ENCODE data around the gene CES1.
"Not testable (repeated sequence)": the region's sequence is repeated elsewhere in the genome, so short reads cannot be mapped to it uniquely, and the experiment has no call there.

Gene CES1

DNA sequence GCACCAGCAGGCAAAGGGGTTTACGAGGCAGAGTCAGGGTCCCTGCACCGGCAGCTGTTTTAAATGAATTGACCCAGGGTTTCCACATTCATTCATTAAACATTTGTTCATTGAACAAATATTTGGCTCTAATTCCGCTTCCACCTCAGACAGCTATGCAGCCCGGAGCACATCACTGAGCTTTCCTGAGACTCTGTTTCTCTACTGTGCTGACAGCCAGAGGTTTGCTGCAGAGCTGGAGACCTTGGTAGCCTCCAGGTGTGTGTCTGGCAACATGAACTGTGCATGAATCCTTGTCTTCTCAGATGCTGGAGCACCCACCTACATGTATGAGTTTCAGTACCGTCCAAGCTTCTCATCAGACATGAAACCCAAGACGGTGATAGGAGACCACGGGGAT lies 42.7 kb downstream of the CES1 start:
- DNase-seq (ENCODE audit: low read depth), result not testable (repeated sequence)

DNA sequence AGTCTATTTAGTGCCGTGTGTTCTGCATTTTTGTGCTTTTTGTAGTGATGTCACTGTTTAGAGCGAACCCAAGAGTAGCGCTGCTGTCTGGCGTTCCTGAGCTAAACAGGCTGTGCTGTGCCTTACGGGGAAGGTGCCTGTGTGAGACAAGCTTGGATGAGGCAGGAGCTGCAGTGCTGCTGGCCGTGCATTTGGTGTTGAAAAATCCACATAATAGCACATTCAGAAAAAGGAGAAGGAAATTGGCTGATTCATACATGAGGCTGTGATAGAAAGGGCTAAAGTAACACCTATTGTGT lies 50.2 kb downstream of the CES1 start:
- not testable (repeated sequence) for DNase-seq (ENCODE audit: low read depth)

DNA sequence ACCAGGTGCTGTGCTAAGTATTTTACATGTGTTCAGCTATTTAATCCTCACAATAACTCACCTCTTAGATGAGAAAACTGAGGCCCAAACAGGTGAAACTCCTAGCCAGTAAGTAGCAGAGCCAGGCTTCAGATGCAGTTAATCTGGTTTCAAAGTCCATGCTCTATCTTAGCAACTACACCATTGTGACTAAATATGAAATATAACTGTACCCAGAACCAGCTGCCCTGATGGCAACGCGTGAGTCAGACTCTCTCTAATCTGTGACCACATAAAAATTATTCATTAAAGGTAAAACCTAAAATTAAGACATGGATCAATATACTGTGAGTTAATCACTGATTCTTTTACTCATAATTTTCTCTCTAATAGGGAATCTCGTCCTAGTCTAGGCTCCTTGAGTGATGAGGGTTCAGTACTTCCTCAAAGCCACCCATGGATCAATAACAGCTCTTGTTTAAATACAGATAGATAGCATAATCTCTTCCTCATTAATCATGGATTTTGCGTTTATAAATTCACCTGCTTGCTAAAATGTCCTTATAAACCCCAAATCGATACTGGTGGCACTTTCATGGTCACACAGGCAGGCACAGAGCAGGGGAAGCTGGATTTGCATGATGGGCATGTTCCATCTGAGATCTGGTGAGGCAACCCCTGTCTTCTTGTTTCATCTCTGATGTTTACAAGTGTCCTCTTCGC lies 50.7 kb downstream of the CES1 start:
- DNase-seq (ENCODE audit: low read depth), result not testable (repeated sequence)

DNA sequence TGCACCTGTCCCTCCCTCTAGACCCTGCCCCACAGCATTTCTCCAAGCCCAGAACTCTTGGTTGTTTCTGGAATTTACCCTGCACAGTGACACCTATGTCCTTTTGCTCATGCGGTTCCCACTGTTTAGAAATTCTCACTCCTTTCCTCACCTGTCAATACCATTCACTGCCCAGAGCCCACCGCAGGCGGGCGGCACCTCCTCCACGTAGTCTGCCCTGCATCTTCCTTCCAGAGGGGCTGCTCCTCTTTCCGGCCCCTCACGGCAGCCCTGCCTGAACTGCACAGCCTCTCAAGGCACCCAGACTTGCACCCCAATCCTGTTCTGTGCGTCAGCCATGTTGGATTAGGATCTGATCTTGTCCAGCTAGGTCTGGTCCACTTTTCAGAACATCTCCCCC lies 51.4 kb downstream of the CES1 start:
- not testable (repeated sequence) for DNase-seq (ENCODE audit: low read depth)

DNA sequence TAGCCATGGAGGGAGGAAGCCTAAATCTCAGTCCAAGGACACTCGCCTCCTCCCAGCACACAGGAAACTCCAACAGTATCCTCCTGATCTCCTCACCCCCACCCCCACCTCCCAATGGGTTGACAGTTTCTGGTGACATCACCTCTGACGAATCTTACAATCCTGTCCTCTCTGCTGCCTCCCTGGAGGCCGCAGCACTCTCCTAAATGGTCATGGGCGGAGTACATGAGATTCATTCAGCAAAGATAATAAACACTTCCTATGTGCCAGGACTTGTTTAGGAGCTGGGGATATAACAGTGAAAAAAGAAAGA lies 52.8 kb downstream of the CES1 start:
- not testable (repeated sequence) for DNase-seq (ENCODE audit: low read depth)

DNA sequence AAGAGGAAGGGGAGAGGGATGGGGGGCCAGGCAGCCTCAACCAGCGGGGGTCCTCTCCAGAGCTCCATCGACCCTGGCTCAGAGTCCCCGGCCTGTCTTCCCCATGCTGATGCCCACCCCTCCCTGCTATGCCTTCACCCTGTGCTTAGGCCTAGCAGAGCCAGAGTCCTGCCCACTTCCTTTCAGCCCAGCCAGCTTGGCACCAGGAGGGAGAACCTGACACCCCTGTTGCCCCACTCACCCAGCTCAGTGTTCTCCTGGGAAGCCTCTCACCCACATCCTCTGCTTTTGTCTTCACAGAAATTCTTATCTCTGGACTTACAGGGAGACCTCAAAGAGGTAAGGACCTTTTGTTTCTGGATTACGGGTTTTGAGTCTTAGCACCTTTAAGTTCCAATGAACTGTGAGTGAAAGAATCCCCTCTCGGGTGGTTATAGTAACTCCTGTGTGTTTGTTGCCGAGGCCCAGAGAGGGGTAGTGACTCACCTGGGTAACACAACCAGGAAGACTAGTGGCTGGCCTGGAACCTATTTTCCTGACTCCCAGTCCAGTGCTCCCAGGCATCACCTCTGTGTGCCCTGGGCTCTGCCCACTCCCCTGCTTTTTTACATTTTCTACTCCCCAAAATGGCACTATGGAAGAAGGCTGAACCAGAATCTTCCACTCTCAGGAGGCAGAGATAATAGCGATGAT lies 53.3 kb downstream of the CES1 start:
- DNase-seq (ENCODE audit: low read depth), result no peak

DNA sequence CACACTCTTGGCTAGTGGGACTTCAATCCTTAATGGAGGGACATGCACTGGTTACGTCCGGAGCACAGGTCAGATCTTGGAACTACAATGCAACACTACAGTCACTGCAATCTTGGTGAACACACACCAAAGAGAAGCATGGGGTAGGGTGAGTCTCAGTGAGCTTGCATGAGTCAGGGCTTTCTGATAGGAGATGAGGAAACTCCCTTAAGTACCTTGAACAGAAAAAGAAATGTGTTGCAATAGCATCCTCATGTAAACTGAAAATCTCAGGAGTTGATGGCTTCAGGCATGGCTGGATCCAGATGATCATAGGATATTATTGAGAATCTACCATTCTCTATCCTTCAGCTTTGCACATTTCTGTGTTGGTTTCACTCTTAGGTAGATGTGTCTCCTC lies 54.1 kb downstream of the CES1 start:
- DNase-seq (ENCODE audit: low read depth), result no peak

DNA sequence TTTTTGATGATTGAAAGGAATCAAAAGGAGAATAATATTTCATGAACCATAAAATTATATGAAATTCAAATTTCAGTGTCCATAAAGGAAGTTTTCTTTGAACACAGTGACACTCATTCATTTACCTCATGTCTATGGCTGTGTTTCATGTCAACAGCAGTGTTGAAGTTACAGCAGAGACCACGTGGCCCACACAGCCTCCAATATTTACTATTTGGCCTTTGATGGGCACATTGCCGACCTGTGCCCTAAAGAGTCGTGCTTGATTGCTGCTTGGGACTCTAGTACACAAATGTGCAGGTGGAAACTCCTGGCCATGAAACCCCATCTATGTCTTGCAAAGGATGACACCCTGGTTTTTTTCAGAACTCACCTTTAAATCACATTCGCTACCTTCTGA lies 57.0 kb downstream of the CES1 start:
- DNase-seq (ENCODE audit: low read depth), result no peak

DNA sequence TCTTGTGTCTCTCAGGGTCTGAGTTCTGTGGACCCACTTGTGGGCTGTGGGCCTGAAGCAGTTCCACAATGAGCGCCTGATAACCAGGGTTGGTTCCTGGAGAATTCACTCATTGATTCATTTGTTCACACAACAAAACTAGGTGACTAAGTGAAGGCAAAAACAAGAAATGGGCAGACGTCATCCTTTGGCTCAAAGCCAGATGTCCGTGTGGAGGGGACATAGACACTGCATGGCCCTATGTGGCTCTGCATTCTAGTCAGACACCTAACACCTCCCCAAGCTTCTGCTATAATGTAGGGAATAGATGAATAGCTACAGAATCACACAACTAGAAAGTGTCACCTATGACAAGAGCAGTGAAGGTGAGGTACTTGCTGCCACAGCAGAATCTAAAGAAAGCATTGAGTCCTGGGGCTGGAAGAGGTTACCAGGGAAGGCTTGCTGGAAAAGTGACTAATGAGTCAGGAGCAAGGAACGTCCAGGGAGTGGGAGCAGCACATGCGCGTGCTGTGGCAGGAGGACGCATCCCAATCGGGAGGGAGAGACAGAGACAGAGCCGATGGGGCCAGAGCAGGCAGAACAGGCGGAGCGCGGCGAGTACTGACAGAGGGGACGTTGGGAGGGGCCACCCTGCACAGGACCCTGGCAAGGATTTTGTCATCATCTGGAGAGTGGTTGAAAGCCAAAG lies 58.9 kb downstream of the CES1 start:
- no peak for DNase-seq (ENCODE audit: low read depth)

DNA sequence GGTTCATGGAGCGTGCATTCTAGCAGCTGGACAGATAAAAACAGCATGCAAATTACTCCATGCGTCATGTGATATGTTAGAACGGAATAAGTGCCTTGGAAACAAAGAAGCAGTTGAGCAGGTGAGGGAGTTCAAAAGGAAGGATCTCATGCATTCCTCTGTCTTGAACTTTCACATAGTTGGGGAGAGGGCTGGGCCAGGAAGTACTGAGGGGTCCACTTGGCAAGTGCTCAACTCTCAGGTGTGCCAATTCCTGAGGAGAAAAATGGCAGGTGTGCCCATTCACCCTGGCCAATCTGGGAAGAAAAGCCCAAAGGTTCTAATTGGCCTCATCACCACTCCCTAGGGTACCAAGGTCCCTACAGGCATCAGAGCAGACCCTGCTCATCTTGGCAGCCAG lies 67.7 kb downstream of the CES1 start:
- DNase-seq (ENCODE audit: low read depth), result no peak

DNA sequence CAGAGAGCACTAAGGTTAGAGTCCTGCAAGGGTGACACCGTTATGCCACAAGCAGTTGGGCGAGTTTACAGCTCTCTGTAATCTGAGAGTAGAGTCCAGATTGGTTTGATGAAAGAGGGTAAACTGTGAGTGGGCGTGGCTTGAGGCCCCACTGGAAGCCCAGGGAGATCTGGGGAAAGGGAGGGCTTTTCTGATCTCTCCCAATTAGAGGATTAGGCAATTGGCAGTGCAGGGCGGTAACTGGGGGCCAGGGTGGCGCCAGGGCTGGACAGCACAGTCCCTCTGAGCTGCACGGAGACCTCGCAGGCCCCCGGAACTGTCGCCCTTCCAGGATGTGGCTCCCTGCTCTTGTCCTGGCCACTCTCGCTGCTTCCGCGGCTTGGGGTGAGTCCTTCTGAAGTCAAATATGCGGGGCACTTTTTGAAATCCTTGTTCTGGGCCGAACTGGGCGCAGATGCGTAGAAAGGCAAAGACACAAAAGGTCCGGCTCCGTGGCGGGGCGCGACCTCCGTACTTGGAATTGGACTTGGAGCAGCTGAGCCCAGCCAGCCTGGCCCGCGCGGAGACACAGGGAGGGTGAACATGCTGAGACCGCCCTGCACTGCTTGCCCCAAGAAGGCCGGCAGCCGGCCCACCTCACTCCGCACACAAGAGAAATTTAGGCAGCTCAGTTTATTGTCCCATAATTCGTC lies 72.4 kb downstream of the CES1 start:
- no peak for DNase-seq (ENCODE audit: low read depth)

DNA sequence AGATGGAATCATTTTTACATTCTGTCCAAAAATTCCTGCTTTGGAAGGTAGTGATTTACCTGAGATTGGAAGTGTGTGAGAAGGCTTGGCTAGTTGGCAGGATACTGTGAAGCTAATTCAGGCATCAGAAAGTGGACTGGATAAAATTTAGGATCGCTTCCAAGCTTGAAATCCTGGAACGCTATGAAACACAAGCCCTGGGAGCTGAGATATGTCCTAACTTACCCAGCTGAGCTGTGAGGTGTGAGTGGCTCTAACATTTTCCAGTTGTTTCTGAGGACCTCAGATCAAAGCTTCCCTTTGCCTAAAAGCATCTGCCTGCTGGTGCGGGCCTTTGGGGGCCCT lies 73.0 kb downstream of the CES1 start:
- not testable (repeated sequence) for DNase-seq (ENCODE audit: low read depth)

DNA sequence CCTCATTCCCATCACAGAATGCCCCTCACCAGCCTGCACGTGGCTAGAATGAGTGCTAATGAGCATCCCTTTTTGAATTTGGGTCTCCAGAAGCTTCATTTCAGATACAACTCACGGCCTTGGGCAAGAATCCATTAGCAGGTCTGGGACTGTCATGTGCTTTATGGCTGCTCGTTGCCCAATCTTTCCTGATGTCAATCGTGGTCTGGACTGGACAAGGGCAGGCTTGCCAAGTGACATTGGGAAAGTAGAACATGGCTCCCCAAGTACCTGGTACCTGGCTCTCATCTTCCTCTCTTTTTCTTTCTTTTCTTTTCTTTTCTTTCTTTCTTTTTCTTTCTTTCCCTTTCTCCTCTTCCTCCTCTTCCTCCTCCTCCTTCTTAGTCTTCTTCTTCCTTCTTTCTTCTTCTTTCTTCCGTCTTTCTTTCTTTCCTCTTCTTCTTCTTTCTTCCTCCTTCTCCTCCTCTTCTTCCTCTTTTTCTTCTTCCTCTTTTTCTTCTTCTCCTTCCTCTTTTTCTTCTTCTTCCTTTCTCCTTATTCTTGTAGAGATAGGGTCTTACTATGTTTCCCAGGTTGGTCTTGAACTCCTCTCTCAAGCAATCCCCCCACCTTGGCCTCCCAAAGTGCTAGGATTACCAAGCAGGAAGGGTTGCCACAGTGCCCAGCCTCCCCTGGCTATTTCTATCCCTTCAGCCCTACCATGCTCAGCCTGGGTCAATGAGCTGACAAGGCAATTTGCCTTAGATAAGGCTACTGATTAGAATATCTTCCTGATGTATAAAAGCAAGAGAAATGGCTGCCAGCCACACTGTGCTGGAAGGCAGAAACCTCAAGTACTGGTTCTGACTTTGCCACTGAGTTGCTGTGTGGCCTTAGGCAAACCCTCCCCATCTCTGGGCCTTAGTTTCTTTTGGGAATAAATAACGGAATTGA lies 75.0 kb downstream of the CES1 start:
- DNase-seq (ENCODE audit: low read depth), result not testable (repeated sequence)

DNA sequence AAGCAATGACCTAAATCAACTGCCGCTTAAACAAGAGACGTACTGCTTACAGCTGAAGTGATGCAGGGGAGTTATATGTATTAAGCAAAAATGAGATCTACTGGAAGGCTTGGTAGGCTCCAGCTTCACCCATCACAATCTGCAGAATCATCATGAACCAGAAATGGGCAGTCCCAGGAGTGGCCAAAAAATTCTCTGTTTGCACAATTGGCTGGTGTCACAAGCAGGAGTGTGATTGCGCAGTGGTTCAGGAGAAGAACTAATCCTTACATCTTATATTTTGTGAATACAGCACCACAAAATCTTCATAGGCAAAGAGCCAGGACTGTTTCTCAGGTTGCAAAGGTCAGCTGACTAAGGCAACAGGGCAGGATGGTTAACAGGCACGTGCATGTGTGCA lies 75.9 kb downstream of the CES1 start:
- no peak for DNase-seq (ENCODE audit: low read depth)

DNA sequence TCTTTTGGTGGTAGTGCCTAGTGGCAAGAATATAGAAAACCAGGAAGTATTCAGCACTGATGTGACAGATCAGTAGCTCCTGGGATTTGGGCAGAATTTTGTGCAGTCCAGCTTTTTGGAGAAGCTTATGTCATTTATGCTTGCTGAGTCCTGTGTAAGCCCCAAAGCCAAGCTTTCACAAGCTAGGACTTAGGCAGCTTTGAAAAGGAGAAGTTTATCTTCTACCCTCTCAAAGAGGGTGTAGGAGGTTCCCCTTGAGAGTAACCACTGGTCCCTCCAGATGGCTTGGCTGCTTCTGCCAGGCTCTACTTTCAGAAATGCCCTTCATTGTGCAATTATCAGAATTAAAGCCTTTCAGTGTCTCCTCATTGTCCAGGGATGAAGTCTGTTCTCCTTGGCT lies 78.8 kb downstream of the CES1 start:
- DNase-seq (ENCODE audit: low read depth), result no peak

DNA sequence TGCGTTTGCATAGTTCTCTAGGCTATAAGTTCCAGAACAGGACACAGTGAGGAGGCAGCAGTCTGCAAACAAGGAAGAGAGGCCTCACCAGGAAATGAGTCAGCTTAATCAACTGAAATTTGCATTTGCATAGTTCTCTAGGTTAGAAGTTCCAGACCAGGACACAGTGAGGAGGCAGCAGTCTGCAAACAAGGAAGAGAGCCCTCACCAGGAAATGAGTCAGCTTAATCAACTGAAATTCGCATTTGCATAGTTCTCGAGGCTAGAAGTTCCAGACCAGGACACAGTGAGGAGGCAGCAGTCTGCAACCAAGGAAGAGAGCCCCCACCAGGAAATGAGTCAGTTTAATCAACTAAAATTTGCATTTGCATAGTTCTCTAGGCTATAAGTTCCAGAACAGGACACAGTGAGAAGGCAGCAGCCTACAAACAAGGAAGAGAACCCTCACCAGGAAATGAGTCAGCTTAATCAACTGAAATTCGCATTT lies 79.7 kb downstream of the CES1 start:
- DNase-seq (ENCODE audit: low read depth), result not testable (repeated sequence)
